K562 (cell line): Measurements from ENCODE around the gene FBXO11. TPM values are rescaled to one million over a fixed set of nuclear protein-coding genes. Genes with fewer than 3 reads are reported as not detected.

Source experiments
- BRD9 ChIP-seq: fragments of 450-650 bp; IDR thresholded peaks from 2 replicates; pipeline ENCODE4 v1.6.1; 2018; ENCODE audit warnings: low read depth; ENCODE audit not compliant: partially characterized antibody
- CBX2 ChIP-seq: fragments of 200-600 bp; sonication (generic); IDR thresholded peaks from one replicate; pipeline ENCODE4 v1.6.1; 2012; ENCODE audit warnings: mild to moderate bottlenecking, low read length, inconsistent platforms; ENCODE audit not compliant: insufficient read depth, poor library complexity, severe bottlenecking
- CTBP1 ChIP-seq: fragments of 450-650 bp; IDR thresholded peaks from 2 replicates; pipeline ENCODE4 v1.6.1; 2016; ENCODE audit warnings: borderline replicate concordance
- PTRF ChIP-seq: fragments of 450-650 bp; IDR thresholded peaks from 2 replicates; pipeline ENCODE4 v1.6.1; 2016; ENCODE audit warnings: mild to moderate bottlenecking, missing genetic modification characterization, missing compliant biosample characterization
- SP1 ChIP-seq: sonication (generic); formaldehyde crosslinking; IDR thresholded peaks from 2 replicates; pipeline ENCODE4 v1.8.1; 2022; ENCODE audit warnings: mild to moderate bottlenecking, missing genetic modification reagents
- SP2 ChIP-seq: IDR thresholded peaks from 2 replicates; pipeline ENCODE4 v1.6.1; 2011; ENCODE audit warnings: mild to moderate bottlenecking, low read depth, low read length, moderate library complexity; ENCODE audit not compliant: poor library complexity, severe bottlenecking; ENCODE audit errors: extremely low read depth
- ZFX ChIP-seq: sonication (generic); formaldehyde crosslinking; IDR thresholded peaks from 2 replicates; pipeline ENCODE4 v1.8.0; 2022; ENCODE audit warnings: mild to moderate bottlenecking, missing genetic modification reagents, moderate library complexity
- ZNF146 ChIP-seq: IDR thresholded peaks from one replicate; pipeline ENCODE4 v1.6.1; 2018; ENCODE audit warnings: missing compliant biosample characterization; ENCODE audit not compliant: unreplicated experiment
- polyA plus RNA-seq, 8 experiments: library from polyadenylated mRNA; depleted of rRNA in 4 of 8; stranded (reverse) in 5 of 8; unstranded in 3 of 8; fragments of >200 nt; fragmentation: Nextera tagmentation in 2 of 8; fragmentation: Illumina TruSeq in 1 of 8; extraction: Ambion mirVana in 2 of 8; extraction: Trizol in 1 of 8; gene quantifications; 2 replicates each; pipeline versions ENCODE4 v1.2.1 to v1.2.3, GENCODE V29; 2011 to 2014; ENCODE audit warnings: inconsistent platforms in 1 of 8, missing spikeins in 1 of 8
- total RNA-seq, 7 experiments: library from RNA; depleted of rRNA in 6 of 7; stranded (reverse); fragments of >200 nt in 6 of 7; fragmentation: Illumina TruSeq in 2 of 7; extraction: Trizol in 2 of 7; gene quantifications; 2 replicates each; pipeline versions ENCODE4 v1.2.1 to v1.2.3, GENCODE V29; 2011 to 2021; ENCODE audit warnings: low replicate concordance in 1 of 7
- TF ChIP-seq, protein P1 (sequence below): fragments of 450-650 bp; formaldehyde crosslinking; IDR thresholded peaks from 2 replicates; pipeline ENCODE4 v1.4.0; 2020; ENCODE audit warnings: mild to moderate bottlenecking, moderate library complexity
- TF ChIP-seq, protein P2 (sequence below), 3 experiments: IDR thresholded peaks in 2 of 3; conservative IDR thresholded peaks in 1 of 3; 2 replicates each; pipeline ENCODE4 v1.5.1; 2011 to 2012; ENCODE audit warnings: low read length in 3 of 3, mild to moderate bottlenecking in 3 of 3, control low read depth in 2 of 3, improper control_type of control experiment in 1 of 3, inconsistent platforms in 1 of 3, low read depth in 1 of 3, mixed read lengths in 1 of 3, moderate library complexity in 1 of 3; ENCODE audit not compliant: insufficient read depth in 2 of 3

FBXO11 gene
- total and polyA plus RNA-seq, 9 of the 15 experiments (the other 6 are each of a cell fraction or from before 2014, with no cell fraction given) = 8.8 to 44.5 (median 24.1) TPM

DNA sequence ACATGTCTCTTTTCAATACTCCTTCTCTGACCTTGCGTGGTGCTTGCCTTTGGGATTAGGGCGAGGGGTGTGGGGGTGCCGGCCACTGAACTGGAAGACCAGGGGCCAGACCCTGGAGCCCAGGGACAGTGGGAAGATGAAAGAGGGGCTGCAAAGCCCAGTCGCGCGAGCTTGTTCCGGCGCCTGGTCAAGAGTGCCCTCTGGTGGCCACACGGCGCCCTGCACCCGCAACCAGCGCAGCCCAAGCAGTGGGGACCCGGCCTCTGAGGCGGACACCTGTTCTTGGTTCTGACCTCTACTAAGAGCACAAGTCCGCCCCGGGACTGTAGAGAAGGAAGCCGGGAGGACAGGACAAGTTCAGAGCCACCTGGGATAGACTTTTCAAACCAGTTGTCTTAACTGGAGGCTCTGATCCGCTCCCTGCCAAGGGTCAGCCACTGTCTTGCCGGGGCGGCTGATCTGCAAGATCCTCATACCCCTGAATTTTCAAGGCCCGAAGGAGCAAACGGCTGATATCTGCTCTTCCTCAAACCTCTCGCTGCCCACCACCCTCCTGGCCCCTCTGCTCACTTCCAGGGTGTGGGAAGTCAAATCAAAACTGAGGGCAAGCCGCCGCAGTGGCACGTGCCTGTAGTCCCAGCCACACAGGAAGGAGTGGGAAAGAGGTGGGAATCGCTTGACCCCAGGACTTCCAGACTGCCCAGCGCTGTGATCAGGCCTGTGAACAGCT is 138.3 kb downstream of the FBXO11 start (continued):
- no peak for TF ChIP-seq PTRF
- peak; percentile 37; the same call in 1 of the 2 replicates for TF ChIP-seq CTBP1
- TF ChIP-seq, protein P1, sequence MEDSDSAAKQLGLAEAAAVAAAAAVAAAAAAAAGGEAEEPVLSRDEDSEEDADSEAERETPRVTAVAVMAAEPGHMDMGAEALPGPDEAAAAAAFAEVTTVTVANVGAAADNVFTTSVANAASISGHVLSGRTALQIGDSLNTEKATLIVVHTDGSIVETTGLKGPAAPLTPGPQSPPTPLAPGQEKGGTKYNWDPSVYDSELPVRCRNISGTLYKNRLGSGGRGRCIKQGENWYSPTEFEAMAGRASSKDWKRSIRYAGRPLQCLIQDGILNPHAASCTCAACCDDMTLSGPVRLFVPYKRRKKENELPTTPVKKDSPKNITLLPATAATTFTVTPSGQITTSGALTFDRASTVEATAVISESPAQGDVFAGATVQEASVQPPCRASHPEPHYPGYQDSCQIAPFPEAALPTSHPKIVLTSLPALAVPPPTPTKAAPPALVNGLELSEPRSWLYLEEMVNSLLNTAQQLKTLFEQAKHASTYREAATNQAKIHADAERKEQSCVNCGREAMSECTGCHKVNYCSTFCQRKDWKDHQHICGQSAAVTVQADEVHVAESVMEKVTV = peak; percentile 87
- no peak for TF ChIP-seq SP2
- TF ChIP-seq, protein P2, sequence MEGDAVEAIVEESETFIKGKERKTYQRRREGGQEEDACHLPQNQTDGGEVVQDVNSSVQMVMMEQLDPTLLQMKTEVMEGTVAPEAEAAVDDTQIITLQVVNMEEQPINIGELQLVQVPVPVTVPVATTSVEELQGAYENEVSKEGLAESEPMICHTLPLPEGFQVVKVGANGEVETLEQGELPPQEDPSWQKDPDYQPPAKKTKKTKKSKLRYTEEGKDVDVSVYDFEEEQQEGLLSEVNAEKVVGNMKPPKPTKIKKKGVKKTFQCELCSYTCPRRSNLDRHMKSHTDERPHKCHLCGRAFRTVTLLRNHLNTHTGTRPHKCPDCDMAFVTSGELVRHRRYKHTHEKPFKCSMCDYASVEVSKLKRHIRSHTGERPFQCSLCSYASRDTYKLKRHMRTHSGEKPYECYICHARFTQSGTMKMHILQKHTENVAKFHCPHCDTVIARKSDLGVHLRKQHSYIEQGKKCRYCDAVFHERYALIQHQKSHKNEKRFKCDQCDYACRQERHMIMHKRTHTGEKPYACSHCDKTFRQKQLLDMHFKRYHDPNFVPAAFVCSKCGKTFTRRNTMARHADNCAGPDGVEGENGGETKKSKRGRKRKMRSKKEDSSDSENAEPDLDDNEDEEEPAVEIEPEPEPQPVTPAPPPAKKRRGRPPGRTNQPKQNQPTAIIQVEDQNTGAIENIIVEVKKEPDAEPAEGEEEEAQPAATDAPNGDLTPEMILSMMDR (IDR thresholded peaks at IDR 0.05 in 2 of 3, conservative IDR thresholded peaks at IDR 0.05 in 1 of 3; ENCODE audit: insufficient read depth in 2 of 3, low read depth in 1 of 3, low read length in 3 of 3) = peak; percentile 88 to 93 (median 90)
- no peak for TF ChIP-seq CBX2
- TF ChIP-seq ZFX (CRISPR knock-in tag) = no peak
- no peak for TF ChIP-seq SP1
- TF ChIP-seq ZNF146 (CRISPR knock-in tag) = no peak
- TF ChIP-seq BRD9 = no peak
